ENCODE data around the gene FRMD8.

GRCh38 chr11:65448418-65449105 is 62.1 kb downstream of the FRMD8 start:
- TF ChIP-seq CTCF (IDR thresholded peaks at IDR 0.05; ENCODE audit: control extremely low read depth in 1 of 3, insufficient read depth in 1 of 3, low read depth in 1 of 3, low read length in 3 of 3) = no peak
- no peak for TF ChIP-seq ATF3 (IDR thresholded peaks at IDR 0.05; ENCODE audit: insufficient read depth, low read depth, low read length)
- no peak for TF ChIP-seq JUND (IDR thresholded peaks at IDR 0.05; ENCODE audit: low read length)

All from H1 (cell line).